PC-3 (cell line): ENCODE results near the gene DSTN. TPM values are rescaled to one million over a fixed set of nuclear protein-coding genes. Genes with fewer than 3 reads are reported as not detected.

ENCODE experiments used
- ATAC-seq: fragments of 200-7000 bp; cut with Tn5 transposase; 2 replicates; pipeline ENCODE4 v1.9.1; 2020; ENCODE audit warnings: mild to moderate bottlenecking, moderate library complexity
- BruUV-seq: library from RNA; stranded (reverse); fragments of 400-500 nt; replicated peaks from 2 replicates; lab custom pipeline; 2021; lab: Mats Ljungman, UMichigan
- CTCF ChIA-PET: fragments of 300-600 bp; sonication (Branson Sonifier 250); formaldehyde crosslinking; loops from one replicate; lab custom pipeline; 2022; ENCODE audit warnings: antibody characterized with exemption; lab: Charles Lee
- POLR2A ChIA-PET: fragments of 300-600 bp; sonication (Branson Sonifier 250); formaldehyde crosslinking; loops from one replicate; lab custom pipeline; 2022; ENCODE audit warnings: antibody characterized with exemption; ENCODE audit not compliant: unreplicated experiment; lab: Charles Lee
- DNase-seq: peaks from one replicate; pipeline ENCODE4 v3.0.0-alpha.2; 2015
- H2AFZ ChIP-seq: fragments of 300-600 bp; sonication (generic); 2 replicates; pipeline ENCODE4 v1.6.0; 2016; ENCODE audit warnings: antibody characterized with exemption, low read length
- H3F3A ChIP-seq: fragments of 300-600 bp; sonication (generic); one replicate; pipeline ENCODE4 v1.6.0; 2017; ENCODE audit warnings: antibody characterized with exemption, low read length, control low read depth, mild to moderate bottlenecking; ENCODE audit not compliant: unreplicated experiment
- H3K27ac ChIP-seq: fragments of 300-600 bp; sonication (generic); 2 replicates; pipeline ENCODE4 v1.5.1; 2016; ENCODE audit warnings: mild to moderate bottlenecking, low read length
- H3K27me3 ChIP-seq: fragments of 300-600 bp; sonication (generic); 2 replicates; pipeline ENCODE4 v1.6.1; 2016; ENCODE audit warnings: low read length, mixed read lengths
- H3K36me3 ChIP-seq: fragments of 300-600 bp; sonication (generic); 2 replicates; pipeline ENCODE4 v1.6.1; 2016; ENCODE audit warnings: low read depth, mixed run types, low read length, mixed read lengths
- H3K4me1 ChIP-seq: fragments of 300-600 bp; sonication (generic); 2 replicates; pipeline ENCODE4 v1.5.1; 2016; ENCODE audit warnings: low read length; ENCODE audit not compliant: insufficient read depth
- H3K4me2 ChIP-seq: fragments of 300-600 bp; sonication (generic); 2 replicates; pipeline ENCODE4 v1.6.0; 2016; ENCODE audit warnings: low read length
- H3K4me3 ChIP-seq: fragments of 300-600 bp; sonication (generic); 2 replicates; pipeline ENCODE4 v1.5.1; 2016; ENCODE audit warnings: mild to moderate bottlenecking, low read length, mixed read lengths
- H3K79me2 ChIP-seq: fragments of 300-600 bp; sonication (generic); 2 replicates; pipeline ENCODE4 v1.6.1; 2017; ENCODE audit warnings: low read length, mixed read lengths
- H3K9ac ChIP-seq: fragments of 300-600 bp; sonication (generic); 2 replicates; pipeline ENCODE4 v1.6.0; 2016; ENCODE audit warnings: mild to moderate bottlenecking, low read length
- H3K9me2 ChIP-seq: fragments of 300-600 bp; sonication (generic); replicated peaks from 2 replicates; pipeline ENCODE4 v1.6.1; 2016; ENCODE audit warnings: mixed run types, low read length, mixed read lengths
- H3K9me3 ChIP-seq: fragments of 300-600 bp; sonication (generic); 2 replicates; pipeline ENCODE4 v1.6.1; 2016; ENCODE audit warnings: low read length, mixed read lengths
- H4K20me1 ChIP-seq: fragments of 300-600 bp; sonication (generic); 2 replicates; pipeline ENCODE4 v1.6.1; 2016; ENCODE audit warnings: low read length, mixed read lengths
- EZH2 ChIP-seq: fragments of 300-600 bp; sonication (generic); IDR thresholded peaks from one replicate; pipeline ENCODE4 v1.6.1; 2017; ENCODE audit warnings: antibody characterized with exemption, mild to moderate bottlenecking, low read length; ENCODE audit not compliant: unreplicated experiment
- EZH2phosphoT487 ChIP-seq: fragments of 300-600 bp; sonication (generic); IDR thresholded peaks from 2 replicates; pipeline ENCODE4 v1.6.1; 2018; ENCODE audit warnings: mild to moderate bottlenecking, antibody characterized with exemption, low read length, borderline replicate concordance
- intact Hi-C: fragments of 100-400 bp; cut with micrococcal nuclease; formaldehyde crosslinking; loops from 2 replicates; pipeline ENCODE4 v1.9.0; 2023
- total RNA-seq: library from RNA; depleted of rRNA; stranded (reverse); fragments of >200 nt; gene quantifications from 2 replicates; pipeline ENCODE4 v1.2.3, GENCODE V29; 2014
- TF ChIP-seq, protein P1 (sequence below): fragments of 300-600 bp; sonication (generic); conservative IDR thresholded peaks from 2 replicates; pipeline ENCODE4 v1.5.1; 2017; ENCODE audit warnings: antibody characterized with exemption, low read depth, mild to moderate bottlenecking, low read length

DSTN gene
- total RNA-seq, 1 experiment from 2014 or later, result 182 TPM

DNA sequence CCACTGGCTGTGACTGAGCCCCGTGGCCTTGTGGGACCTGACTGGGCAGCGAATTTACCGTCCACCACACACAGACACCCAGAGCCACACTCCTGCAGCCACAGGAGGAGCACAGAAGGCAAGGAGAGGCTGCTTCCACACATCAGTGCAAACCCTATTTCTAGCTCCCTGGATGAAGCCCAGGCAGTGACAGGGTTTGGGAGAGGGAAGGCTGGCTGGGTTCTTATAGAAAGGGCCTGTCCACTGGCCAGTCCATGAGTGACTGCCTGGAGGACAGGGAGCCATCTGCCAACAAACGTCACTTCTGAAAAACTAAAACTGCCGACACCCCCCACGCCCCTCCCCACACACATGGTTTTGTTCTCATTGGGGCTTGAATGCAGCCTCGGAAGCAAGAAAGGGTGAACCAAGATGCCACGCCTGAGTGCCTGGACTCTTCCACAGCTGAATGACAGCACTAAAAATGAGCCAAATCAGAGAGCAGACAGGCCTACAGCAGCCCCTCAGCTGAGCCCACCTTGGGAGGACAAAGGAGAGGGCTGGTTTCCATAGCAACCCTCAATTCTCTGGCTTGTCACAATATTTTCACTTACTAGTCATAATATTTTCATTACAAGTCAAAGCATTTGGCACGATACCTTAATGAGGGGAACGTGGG lies 73.8 kb downstream of the DSTN start:
- Histone ChIP-seq H3K4me2 (no peak overlapping the region), H3K27ac (no peak overlapping the region), H3K9me3 (no peaks in the 10 kb centered on the region), H3K4me1 (no peaks in the 10 kb centered on the region), H3K27me3 (no peaks in the 10 kb centered on the region), H3K79me2 (peaks cover 71% of the 10 kb centered on the region), H4K20me1 (peaks cover 31% of the 10 kb centered on the region; the same call in 1 of the 2 replicates), H3K36me3 (peaks cover 32% of the 10 kb centered on the region; the same call in 1 of the 2 replicates), H3K4me3 (no peak overlapping the region), H3K9ac (no peak overlapping the region), H3K9me2 (no peaks in the 10 kb centered on the region), H2AFZ (no peak overlapping the region), H3F3A (peaks cover 3% of the 10 kb centered on the region)
- DNase-seq (no peak), ATAC-seq (no peak)
- ChIA-PET POLR2A (no interaction called here), CTCF (no interaction called here)
- no TSS peak for BruUV-seq
- no peak for TF ChIP-seq EZH2
- TF ChIP-seq, protein P1, sequence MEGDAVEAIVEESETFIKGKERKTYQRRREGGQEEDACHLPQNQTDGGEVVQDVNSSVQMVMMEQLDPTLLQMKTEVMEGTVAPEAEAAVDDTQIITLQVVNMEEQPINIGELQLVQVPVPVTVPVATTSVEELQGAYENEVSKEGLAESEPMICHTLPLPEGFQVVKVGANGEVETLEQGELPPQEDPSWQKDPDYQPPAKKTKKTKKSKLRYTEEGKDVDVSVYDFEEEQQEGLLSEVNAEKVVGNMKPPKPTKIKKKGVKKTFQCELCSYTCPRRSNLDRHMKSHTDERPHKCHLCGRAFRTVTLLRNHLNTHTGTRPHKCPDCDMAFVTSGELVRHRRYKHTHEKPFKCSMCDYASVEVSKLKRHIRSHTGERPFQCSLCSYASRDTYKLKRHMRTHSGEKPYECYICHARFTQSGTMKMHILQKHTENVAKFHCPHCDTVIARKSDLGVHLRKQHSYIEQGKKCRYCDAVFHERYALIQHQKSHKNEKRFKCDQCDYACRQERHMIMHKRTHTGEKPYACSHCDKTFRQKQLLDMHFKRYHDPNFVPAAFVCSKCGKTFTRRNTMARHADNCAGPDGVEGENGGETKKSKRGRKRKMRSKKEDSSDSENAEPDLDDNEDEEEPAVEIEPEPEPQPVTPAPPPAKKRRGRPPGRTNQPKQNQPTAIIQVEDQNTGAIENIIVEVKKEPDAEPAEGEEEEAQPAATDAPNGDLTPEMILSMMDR, result no peak
- TF ChIP-seq EZH2phosphoT487, result no peak
- intact Hi-C loops, result no loop called here

DNA sequence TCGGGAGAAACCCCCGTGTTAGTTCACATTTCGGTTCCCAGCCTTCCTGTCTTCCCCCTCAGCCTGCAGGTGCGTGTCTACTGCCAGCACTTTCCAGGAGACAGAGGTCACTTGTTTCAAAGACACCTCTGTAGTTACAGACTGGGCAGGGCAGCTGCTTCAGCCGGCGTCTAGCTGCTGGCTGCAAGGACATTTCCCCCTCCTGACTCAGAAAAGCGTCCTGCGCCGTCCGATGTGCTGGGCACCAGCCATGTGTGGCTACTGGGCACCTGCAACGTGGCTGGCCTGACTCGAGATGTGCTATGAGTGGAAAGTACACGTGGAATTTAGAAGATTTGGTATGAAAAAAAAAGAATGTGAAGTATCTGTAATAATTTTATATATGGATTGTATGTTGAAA lies 74.6 kb downstream of the DSTN start:
- intact Hi-C loops, result no loop called here
- ChIA-PET CTCF (no interaction called here), POLR2A (no interaction called here)
- H3K79me2 ChIP-seq, result peaks cover 72% of the 10 kb centered on the region
- H3K9ac ChIP-seq, result no peak overlapping the region
- H3K4me2 ChIP-seq, result no peak overlapping the region
- no peaks in the 10 kb centered on the region for H3K9me2 ChIP-seq
- TF ChIP-seq EZH2phosphoT487 (no peak), EZH2 (no peak)
- TF ChIP-seq, protein P1, result no peak
- H3K27me3 ChIP-seq, result no peaks in the 10 kb centered on the region
- no peak overlapping the region for H3K27ac ChIP-seq
- ATAC-seq, result no peak
- H3F3A ChIP-seq, result peaks cover 3% of the 10 kb centered on the region
- no TSS peak for BruUV-seq
- H3K9me3 ChIP-seq, result no peaks in the 10 kb centered on the region
- peaks cover 25% of the 10 kb centered on the region; the same call in 1 of the 2 replicates for H3K36me3 ChIP-seq
- H4K20me1 ChIP-seq, result peaks cover 31% of the 10 kb centered on the region; the same call in 1 of the 2 replicates
- H3K4me3 ChIP-seq, result no peak overlapping the region
- no peaks in the 10 kb centered on the region for H3K4me1 ChIP-seq
- no peak for DNase-seq
- H2AFZ ChIP-seq, result no peak overlapping the region

DNA sequence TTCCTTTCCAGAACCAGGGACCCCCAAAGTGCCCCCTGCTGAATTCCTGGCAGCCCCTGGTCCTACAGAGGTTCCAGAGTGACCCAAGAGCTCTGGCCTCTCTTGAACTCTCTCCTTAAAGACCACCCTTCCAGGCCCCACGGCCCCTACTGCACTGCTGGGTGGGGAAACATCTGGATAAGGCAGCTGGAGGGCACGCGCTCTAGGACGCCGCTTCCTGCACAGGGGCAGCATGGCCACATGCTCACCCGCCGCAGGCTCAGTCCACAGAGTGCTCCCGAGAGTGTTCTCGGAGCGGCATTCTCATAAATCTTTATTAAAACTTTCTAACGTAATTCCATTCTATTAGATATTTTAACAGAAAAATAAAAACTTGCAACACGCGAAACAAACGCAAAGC lies 75.1 kb downstream of the DSTN start:
- H3K27ac ChIP-seq, result no peak overlapping the region
- H3K9ac ChIP-seq, result no peak overlapping the region
- no peak for DNase-seq
- peaks cover 77% of the 10 kb centered on the region for H3K79me2 ChIP-seq
- peaks cover 3% of the 10 kb centered on the region for H3F3A ChIP-seq
- peaks cover 31% of the 10 kb centered on the region; the same call in 1 of the 2 replicates for H4K20me1 ChIP-seq
- ChIA-PET CTCF (no interaction called here), POLR2A (no interaction called here)
- H2AFZ ChIP-seq, result no peak overlapping the region
- H3K36me3 ChIP-seq, result peaks cover 25% of the 10 kb centered on the region; the same call in 1 of the 2 replicates
- H3K9me2 ChIP-seq, result no peaks in the 10 kb centered on the region
- ATAC-seq, result no peak
- no peaks in the 10 kb centered on the region for H3K27me3 ChIP-seq
- H3K4me2 ChIP-seq, result no peak overlapping the region
- H3K4me1 ChIP-seq, result no peaks in the 10 kb centered on the region
- no TSS peak for BruUV-seq
- no peaks in the 10 kb centered on the region for H3K9me3 ChIP-seq
- no peak overlapping the region for H3K4me3 ChIP-seq
- TF ChIP-seq EZH2 (no peak), EZH2phosphoT487 (no peak)
- TF ChIP-seq, protein P1, result no peak
- intact Hi-C loops, result no loop called here
